AG04450 (cell line): ENCODE data around the gene PEX14. TPM values are rescaled to one million over a fixed set of nuclear protein-coding genes. Genes with fewer than 3 reads are reported as not detected.
A peak's percentile ranks its signal among the peaks of the same experiment; 100 is the strongest.

ENCODE experiments used
- CTCF ChIA-PET: fragments of 300-600, 350-600 bp; formaldehyde crosslinking; extraction: SDS; loops from one replicate; lab custom pipeline; 2022; ENCODE audit warnings: antibody characterized with exemption, inconsistent platforms; lab: Charles Lee
- POLR2A ChIA-PET: fragments of 350-600 bp; formaldehyde crosslinking; extraction: SDS; loops from one replicate; lab custom pipeline; 2021; ENCODE audit warnings: antibody characterized with exemption, inconsistent platforms; lab: Yijun Ruan, JAX
- DNase-seq: peaks from one replicate; pipeline ENCODE4 v3.0.0-alpha.2; 2011; ENCODE audit warnings: low read depth, low spot score
- H3K27ac ChIP-seq: one replicate; pipeline ENCODE4 v1.5.1; 2012; ENCODE audit warnings: low read depth, low read length, control low read depth
- H3K27me3 ChIP-seq: one replicate; pipeline ENCODE4 v1.6.0; 2012; ENCODE audit warnings: low read length; ENCODE audit not compliant: control insufficient read depth, insufficient read depth
- H3K4me3 ChIP-seq: 2 replicates; pipeline ENCODE4 v1.5.1; 2011; ENCODE audit warnings: mild to moderate bottlenecking, low read depth, low read length, control low read depth
- H3K9me3 ChIP-seq: 2 replicates; pipeline ENCODE4 v1.5.1; 2012; ENCODE audit warnings: low read length; ENCODE audit not compliant: control insufficient read depth, insufficient read depth
- polyA plus RNA-seq: library from polyadenylated mRNA; depleted of rRNA; stranded (reverse); fragments of >200 nt; gene quantifications from 2 replicates; pipeline ENCODE4 v1.2.3, GENCODE V29; 2011
- TF ChIP-seq, protein P1 (sequence below): IDR thresholded peaks from 2 replicates; pipeline ENCODE4 v1.5.1; 2011; ENCODE audit warnings: low read depth, low read length, control low read depth, inconsistent platforms

PEX14 gene
- polyA plus RNA-seq, 1 experiment, result 6.6 TPM

GRCh38 chr1:10457875-10458274 is 16.9 kb upstream of the PEX14 start:
- DNase-seq, result no peak
- Histone ChIP-seq H3K9me3 (peaks cover 5% of the 10 kb centered on the region), H3K4me3 (no peak overlapping the region), H3K27me3 (no peaks in the 10 kb centered on the region), H3K27ac (no peak overlapping the region)
- ChIA-PET CTCF (interaction anchor here (1.3 kb wide), 1 partner anchor 81 kb away, joined by 4 read pairs; no protein-coding TSS in a partner anchor), POLR2A (no interaction called here)
- TF ChIP-seq, protein P1, sequence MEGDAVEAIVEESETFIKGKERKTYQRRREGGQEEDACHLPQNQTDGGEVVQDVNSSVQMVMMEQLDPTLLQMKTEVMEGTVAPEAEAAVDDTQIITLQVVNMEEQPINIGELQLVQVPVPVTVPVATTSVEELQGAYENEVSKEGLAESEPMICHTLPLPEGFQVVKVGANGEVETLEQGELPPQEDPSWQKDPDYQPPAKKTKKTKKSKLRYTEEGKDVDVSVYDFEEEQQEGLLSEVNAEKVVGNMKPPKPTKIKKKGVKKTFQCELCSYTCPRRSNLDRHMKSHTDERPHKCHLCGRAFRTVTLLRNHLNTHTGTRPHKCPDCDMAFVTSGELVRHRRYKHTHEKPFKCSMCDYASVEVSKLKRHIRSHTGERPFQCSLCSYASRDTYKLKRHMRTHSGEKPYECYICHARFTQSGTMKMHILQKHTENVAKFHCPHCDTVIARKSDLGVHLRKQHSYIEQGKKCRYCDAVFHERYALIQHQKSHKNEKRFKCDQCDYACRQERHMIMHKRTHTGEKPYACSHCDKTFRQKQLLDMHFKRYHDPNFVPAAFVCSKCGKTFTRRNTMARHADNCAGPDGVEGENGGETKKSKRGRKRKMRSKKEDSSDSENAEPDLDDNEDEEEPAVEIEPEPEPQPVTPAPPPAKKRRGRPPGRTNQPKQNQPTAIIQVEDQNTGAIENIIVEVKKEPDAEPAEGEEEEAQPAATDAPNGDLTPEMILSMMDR, result no peak

DNA sequence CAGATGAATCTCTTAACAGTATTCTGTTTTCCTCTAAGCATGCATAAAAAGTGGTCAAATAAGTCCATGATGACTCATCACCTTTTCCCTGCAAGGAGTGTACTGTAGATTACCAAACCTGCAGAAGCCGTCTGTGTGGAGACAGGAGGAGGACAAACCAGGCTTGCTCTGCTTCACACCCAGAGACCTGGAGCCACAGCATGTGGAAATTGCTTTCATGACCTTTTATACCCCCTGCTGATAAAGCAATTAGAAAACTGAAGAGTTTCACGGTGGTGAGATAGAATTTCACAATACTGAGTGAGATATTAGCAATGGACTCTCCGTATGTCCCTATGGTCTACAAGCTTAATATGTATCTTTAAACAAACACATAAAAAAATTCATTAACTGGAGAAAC is 15.6 kb upstream of the PEX14 start:
- TF ChIP-seq, protein P1, result no peak
- no peaks in the 10 kb centered on the region for H3K27me3 ChIP-seq
- H3K27ac ChIP-seq, result no peak overlapping the region
- no peak overlapping the region for H3K4me3 ChIP-seq
- ChIA-PET POLR2A (no interaction called here), CTCF (interaction anchor here (2.4 kb wide), 1 partner anchor 36 kb away, joined by 11 read pairs; no protein-coding TSS in a partner anchor)
- DNase-seq, result peak; percentile 41
- peaks cover 5% of the 10 kb centered on the region for H3K9me3 ChIP-seq

GRCh38 chr1:10467078-10467477 is 7.7 kb upstream of the PEX14 start:
- ChIA-PET POLR2A (no interaction called here), CTCF (interaction anchor here (0.7 kb wide), 2 partner anchors 139 to 499 kb away, joined by 3 read pairs; no protein-coding TSS in a partner anchor)
- TF ChIP-seq, protein P1, result no peak
- DNase-seq, result no peak
- Histone ChIP-seq H3K4me3 (no peak overlapping the region), H3K27ac (no peak overlapping the region), H3K9me3 (no peaks in the 10 kb centered on the region; the same call in 1 of the 2 replicates), H3K27me3 (no peaks in the 10 kb centered on the region)

- no peak for DNase-seq
- ChIA-PET POLR2A (interaction anchor here (0.6 kb wide), 1 partner anchor 84 kb away, joined by 7 read pairs; no protein-coding TSS in a partner anchor), CTCF (no interaction called here)
- TF ChIP-seq, protein P1, result no peak
- no peak overlapping the region for H3K27ac ChIP-seq
- H3K4me3 ChIP-seq, result no peak overlapping the region
- no peaks in the 10 kb centered on the region; the same call in 1 of the 2 replicates for H3K9me3 ChIP-seq
- H3K27me3 ChIP-seq, result no peaks in the 10 kb centered on the region
Observed at GRCh38 chr1:10470043-10470442, 4.7 kb upstream of the PEX14 start.

DNA sequence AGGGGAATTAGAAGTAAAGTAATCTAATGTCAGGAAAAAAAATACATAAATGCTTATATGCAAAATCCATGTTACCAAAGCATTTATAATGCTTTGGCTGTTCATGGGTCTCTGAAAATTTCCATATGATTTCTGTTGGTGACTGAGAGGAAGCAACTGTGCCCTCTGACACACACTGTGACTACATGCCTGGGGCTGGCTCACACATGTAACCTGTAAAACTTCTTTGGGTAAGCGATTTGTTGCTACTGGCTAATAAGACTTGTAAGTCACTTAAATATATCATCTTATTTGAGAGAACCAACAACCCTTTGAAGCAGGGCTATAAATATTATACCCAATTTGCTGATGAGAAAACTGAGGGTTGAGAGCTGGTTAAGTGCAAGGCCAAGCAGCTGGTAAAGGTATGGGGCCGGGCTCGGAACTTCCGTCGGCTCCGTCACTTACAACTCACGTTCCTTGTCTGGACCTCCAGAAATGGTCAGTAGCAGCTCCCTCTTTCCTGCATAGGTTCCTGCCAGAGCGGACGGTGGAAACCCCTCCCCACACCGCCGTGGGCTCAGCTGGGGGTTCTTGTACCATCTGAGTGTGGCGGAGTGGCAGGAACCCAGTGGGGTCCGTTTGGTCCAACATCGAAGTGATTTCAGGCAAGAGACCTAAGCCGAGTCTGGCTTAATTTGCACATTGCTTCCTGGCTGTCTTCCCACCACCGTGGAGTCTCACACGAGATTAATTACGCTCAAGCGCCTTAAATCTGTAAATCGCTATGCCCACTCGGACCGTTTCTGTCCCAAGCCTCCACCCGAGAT is 3.1 kb upstream of the PEX14 start:
- ChIA-PET POLR2A (interaction anchor here (0.7 kb wide), 1 partner anchor 42 kb away, joined by 6 read pairs; the partner anchor contains the start of gene CENPS), CTCF (no interaction called here)
- Histone ChIP-seq H3K27ac (peak overlapping the region; percentile 57), H3K27me3 (no peaks in the 10 kb centered on the region), H3K4me3 (peak overlapping the region; percentile 82), H3K9me3 (no peaks in the 10 kb centered on the region; the same call in 1 of the 2 replicates)
- DNase-seq, result no peak
- TF ChIP-seq, protein P1, result no peak
